IPS-18a (cell line): Measurements from ENCODE around the gene PLEKHA7.

Experiments
- H3K27ac ChIP-seq: one replicate; pipeline ENCODE4 v1.5.1; 2013; ENCODE audit warnings: low read length
- H3K27me3 ChIP-seq: one replicate; pipeline ENCODE4 v1.6.1; 2013; ENCODE audit warnings: mild to moderate bottlenecking, low read length; ENCODE audit not compliant: control insufficient read depth, insufficient read depth
- H3K36me3 ChIP-seq: one replicate; pipeline ENCODE4 v1.6.1; 2013; ENCODE audit warnings: low read depth, low read length; ENCODE audit not compliant: control insufficient read depth
- H3K4me1 ChIP-seq: one replicate; pipeline ENCODE4 v1.6.1; 2013; ENCODE audit warnings: low read depth, low read length; ENCODE audit not compliant: control insufficient read depth
- H3K4me3 ChIP-seq: one replicate; pipeline ENCODE4 v1.5.1; 2013; ENCODE audit warnings: low read length
- H3K9ac ChIP-seq: one replicate; pipeline ENCODE4 v1.6.1; 2013; ENCODE audit warnings: mild to moderate bottlenecking, low read length, moderate library complexity
- H3K9me3 ChIP-seq: one replicate; pipeline ENCODE4 v1.6.1; 2013; ENCODE audit warnings: low read depth, low read length; ENCODE audit not compliant: control insufficient read depth

PLEKHA7 gene

GRCh38 chr11:16811136-16812020 lies 202.8 kb downstream of the PLEKHA7 start:
- H3K4me3 ChIP-seq = no peak overlapping the region
- peaks cover 17% of the 10 kb centered on the region for H3K4me1 ChIP-seq
- H3K36me3 ChIP-seq = peaks cover 3% of the 10 kb centered on the region
- no peak overlapping the region for H3K9ac ChIP-seq
- no peak overlapping the region for H3K27ac ChIP-seq
- H3K27me3 ChIP-seq = no peaks in the 10 kb centered on the region
- H3K9me3 ChIP-seq = no peaks in the 10 kb centered on the region

GRCh38 chr11:16809886-16810668 lies 204.1 kb downstream of the PLEKHA7 start:
- Histone ChIP-seq H3K4me1 (peaks cover 17% of the 10 kb centered on the region), H3K27ac (no peak overlapping the region)

GRCh38 chr11:16807306-16807705 lies 206.9 kb downstream of the PLEKHA7 start:
- peaks cover 8% of the 10 kb centered on the region for H3K4me1 ChIP-seq
- H3K9me3 ChIP-seq = no peaks in the 10 kb centered on the region
- H3K27me3 ChIP-seq = no peaks in the 10 kb centered on the region
- no peaks in the 10 kb centered on the region for H3K36me3 ChIP-seq
- no peak overlapping the region for H3K27ac ChIP-seq
- no peak overlapping the region for H3K9ac ChIP-seq
- H3K4me3 ChIP-seq = no peak overlapping the region

More at GRCh38 chr11:16809886-16810668, 204.1 kb downstream of the PLEKHA7 start:
- Histone ChIP-seq H3K36me3 (no peaks in the 10 kb centered on the region), H3K27me3 (no peaks in the 10 kb centered on the region), H3K9ac (no peak overlapping the region), H3K4me3 (no peak overlapping the region), H3K9me3 (no peaks in the 10 kb centered on the region)

- Histone ChIP-seq H3K4me3 (no peak overlapping the region), H3K27ac (no peak overlapping the region), H3K36me3 (no peaks in the 10 kb centered on the region), H3K4me1 (peaks cover 2% of the 10 kb centered on the region), H3K9ac (no peak overlapping the region), H3K9me3 (no peaks in the 10 kb centered on the region), H3K27me3 (no peaks in the 10 kb centered on the region)
These were observed 207.4 kb downstream of the PLEKHA7 start for GRCh38 chr11:16806791-16807190.

GRCh38 chr11:16805938-16806337 lies 208.3 kb downstream of the PLEKHA7 start:
- Histone ChIP-seq H3K4me3 (no peak overlapping the region), H3K9ac (no peak overlapping the region), H3K4me1 (no peaks in the 10 kb centered on the region), H3K27me3 (no peaks in the 10 kb centered on the region), H3K9me3 (no peaks in the 10 kb centered on the region), H3K27ac (no peak overlapping the region), H3K36me3 (no peaks in the 10 kb centered on the region)

GRCh38 chr11:16804104-16804947 lies 209.9 kb downstream of the PLEKHA7 start:
- Histone ChIP-seq H3K4me3 (no peak overlapping the region), H3K36me3 (no peaks in the 10 kb centered on the region), H3K4me1 (no peaks in the 10 kb centered on the region), H3K9ac (no peak overlapping the region), H3K27ac (no peak overlapping the region), H3K9me3 (no peaks in the 10 kb centered on the region), H3K27me3 (no peaks in the 10 kb centered on the region)

GRCh38 chr11:16801288-16801980 lies 212.8 kb downstream of the PLEKHA7 start:
- H3K36me3 ChIP-seq = no peaks in the 10 kb centered on the region
- no peak overlapping the region for H3K4me3 ChIP-seq
- H3K27me3 ChIP-seq = no peaks in the 10 kb centered on the region
- H3K9me3 ChIP-seq = no peaks in the 10 kb centered on the region
- H3K9ac ChIP-seq = no peak overlapping the region
- no peak overlapping the region for H3K27ac ChIP-seq
- H3K4me1 ChIP-seq = no peaks in the 10 kb centered on the region

GRCh38 chr11:16800382-16800781 lies 213.8 kb downstream of the PLEKHA7 start:
- no peaks in the 10 kb centered on the region for H3K36me3 ChIP-seq
- no peaks in the 10 kb centered on the region for H3K27me3 ChIP-seq
- H3K4me1 ChIP-seq = no peaks in the 10 kb centered on the region
- no peak overlapping the region for H3K4me3 ChIP-seq
- H3K27ac ChIP-seq = no peak overlapping the region
- H3K9ac ChIP-seq = no peak overlapping the region
- no peaks in the 10 kb centered on the region for H3K9me3 ChIP-seq

GRCh38 chr11:16799890-16800289 lies 214.3 kb downstream of the PLEKHA7 start:
- no peaks in the 10 kb centered on the region for H3K9me3 ChIP-seq
- no peaks in the 10 kb centered on the region for H3K36me3 ChIP-seq
- H3K27me3 ChIP-seq = no peaks in the 10 kb centered on the region
- H3K4me3 ChIP-seq = no peak overlapping the region
- no peak overlapping the region for H3K27ac ChIP-seq
- no peak overlapping the region for H3K9ac ChIP-seq
- no peaks in the 10 kb centered on the region for H3K4me1 ChIP-seq

GRCh38 chr11:16799221-16799620 lies 215.0 kb downstream of the PLEKHA7 start:
- Histone ChIP-seq H3K9ac (no peak overlapping the region), H3K9me3 (no peaks in the 10 kb centered on the region)

GRCh38 chr11:16797776-16798175 lies 216.4 kb downstream of the PLEKHA7 start:
- H3K36me3 ChIP-seq = no peaks in the 10 kb centered on the region
- no peaks in the 10 kb centered on the region for H3K4me1 ChIP-seq
- H3K9me3 ChIP-seq = no peaks in the 10 kb centered on the region
- no peak overlapping the region for H3K27ac ChIP-seq
- no peak overlapping the region for H3K9ac ChIP-seq
- no peaks in the 10 kb centered on the region for H3K27me3 ChIP-seq
- H3K4me3 ChIP-seq = no peak overlapping the region

More at GRCh38 chr11:16799221-16799620, 215.0 kb downstream of the PLEKHA7 start:
- Histone ChIP-seq H3K4me1 (no peaks in the 10 kb centered on the region), H3K4me3 (no peak overlapping the region), H3K27me3 (no peaks in the 10 kb centered on the region), H3K27ac (no peak overlapping the region), H3K36me3 (no peaks in the 10 kb centered on the region)
